ENCODE results near the gene SEL1L2. TPM values are rescaled to one million over a fixed set of nuclear protein-coding genes. Genes with fewer than 3 reads are reported as not detected.
A peak's percentile ranks its signal among the peaks of the same experiment; 100 is the strongest.

The SEL1L2 gene
- total and polyA plus RNA-seq, 7 donors, result 0.16 to 3.3 TPM; not detected in 5

DNA sequence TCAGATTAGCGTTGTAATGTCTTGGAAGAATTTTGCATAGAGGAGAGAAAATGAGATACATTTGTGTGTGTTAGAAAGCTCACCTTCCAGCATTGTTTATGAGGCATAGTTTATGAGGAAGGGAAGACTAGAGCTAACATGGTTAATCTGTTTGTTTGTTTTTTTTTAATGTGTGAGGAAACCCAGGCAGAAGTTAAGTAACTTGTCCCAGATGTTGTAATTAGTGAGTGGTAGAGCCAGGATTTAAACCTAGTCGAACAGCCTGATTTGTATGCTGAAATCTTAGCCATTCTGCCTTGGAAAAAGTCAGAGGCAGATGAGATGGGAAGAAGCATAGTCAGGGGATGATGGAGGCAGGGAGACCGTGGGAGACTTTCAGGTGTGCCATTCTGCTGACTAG, 176.5 kb downstream of the SEL1L2 start:
- no peak overlapping the region for H3K4me3 ChIP-seq
- H3K36me3 ChIP-seq, result peaks cover 30 to 99% (median 69%) of the 10 kb centered on the region in 4 donors
- H3K9me3 ChIP-seq, result no peaks in the 10 kb centered on the region
- H3K4me1 ChIP-seq, result no peaks in the 10 kb centered on the region
- H3K27ac ChIP-seq, result no peak overlapping the region
- H3K27me3 ChIP-seq, result no peaks in the 10 kb centered on the region
- intact Hi-C loops (cut with DNase I), result loop anchor here (1.0 kb wide), 1 partner anchor 11 kb away; no protein-coding TSS in a partner anchor
- no peak for DNase-seq
- WGBS, 2 donors, result 64 to 68% methylated on average over 3 of the region's 3 CpGs
- TF ChIP-seq, protein P1, sequence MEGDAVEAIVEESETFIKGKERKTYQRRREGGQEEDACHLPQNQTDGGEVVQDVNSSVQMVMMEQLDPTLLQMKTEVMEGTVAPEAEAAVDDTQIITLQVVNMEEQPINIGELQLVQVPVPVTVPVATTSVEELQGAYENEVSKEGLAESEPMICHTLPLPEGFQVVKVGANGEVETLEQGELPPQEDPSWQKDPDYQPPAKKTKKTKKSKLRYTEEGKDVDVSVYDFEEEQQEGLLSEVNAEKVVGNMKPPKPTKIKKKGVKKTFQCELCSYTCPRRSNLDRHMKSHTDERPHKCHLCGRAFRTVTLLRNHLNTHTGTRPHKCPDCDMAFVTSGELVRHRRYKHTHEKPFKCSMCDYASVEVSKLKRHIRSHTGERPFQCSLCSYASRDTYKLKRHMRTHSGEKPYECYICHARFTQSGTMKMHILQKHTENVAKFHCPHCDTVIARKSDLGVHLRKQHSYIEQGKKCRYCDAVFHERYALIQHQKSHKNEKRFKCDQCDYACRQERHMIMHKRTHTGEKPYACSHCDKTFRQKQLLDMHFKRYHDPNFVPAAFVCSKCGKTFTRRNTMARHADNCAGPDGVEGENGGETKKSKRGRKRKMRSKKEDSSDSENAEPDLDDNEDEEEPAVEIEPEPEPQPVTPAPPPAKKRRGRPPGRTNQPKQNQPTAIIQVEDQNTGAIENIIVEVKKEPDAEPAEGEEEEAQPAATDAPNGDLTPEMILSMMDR (IDR thresholded peaks at IDR 0.05), result no peak

DNA sequence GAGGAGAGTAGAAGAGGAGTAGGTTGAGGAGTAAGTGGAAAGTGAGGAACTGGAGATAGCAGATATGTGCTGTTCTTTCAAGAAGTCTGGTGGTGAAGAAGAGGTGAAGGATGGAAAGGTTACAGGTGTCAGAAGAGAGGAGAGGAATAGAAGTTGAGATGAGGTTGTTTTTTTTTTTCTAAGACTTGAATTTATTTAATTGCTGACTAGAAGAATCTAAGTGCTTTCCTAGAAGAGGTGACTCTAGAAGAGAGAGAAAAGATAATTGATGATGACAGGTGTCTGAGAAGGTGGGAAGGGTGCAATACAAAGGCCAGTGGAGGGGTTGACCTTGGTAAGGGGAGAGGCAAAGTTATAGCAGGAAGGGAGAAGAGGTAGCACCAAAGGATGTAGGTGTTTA, 180.0 kb downstream of the SEL1L2 start:
- H3K27ac ChIP-seq, result no peak overlapping the region
- TF ChIP-seq POLR2AphosphoS5 (IDR thresholded peaks at IDR 0.05), result no peak
- TF ChIP-seq, protein P1 (IDR thresholded peaks at IDR 0.05), result no peak
- TF ChIP-seq EP300 (IDR thresholded peaks at IDR 0.05), result no peak
- TF ChIP-seq POLR2A (IDR thresholded peaks at IDR 0.05), result no peak
- intact Hi-C loops (cut with DNase I), result no loop called here
- no peaks in the 10 kb centered on the region for H3K27me3 ChIP-seq
- H3K4me3 ChIP-seq, result no peak overlapping the region
- peaks cover 30 to 88% (median 56%) of the 10 kb centered on the region in 4 donors for H3K36me3 ChIP-seq
- DNase-seq, result no peak
- H3K4me1 ChIP-seq, result no peaks in the 10 kb centered on the region
- H3K9me3 ChIP-seq, result no peaks in the 10 kb centered on the region

DNA sequence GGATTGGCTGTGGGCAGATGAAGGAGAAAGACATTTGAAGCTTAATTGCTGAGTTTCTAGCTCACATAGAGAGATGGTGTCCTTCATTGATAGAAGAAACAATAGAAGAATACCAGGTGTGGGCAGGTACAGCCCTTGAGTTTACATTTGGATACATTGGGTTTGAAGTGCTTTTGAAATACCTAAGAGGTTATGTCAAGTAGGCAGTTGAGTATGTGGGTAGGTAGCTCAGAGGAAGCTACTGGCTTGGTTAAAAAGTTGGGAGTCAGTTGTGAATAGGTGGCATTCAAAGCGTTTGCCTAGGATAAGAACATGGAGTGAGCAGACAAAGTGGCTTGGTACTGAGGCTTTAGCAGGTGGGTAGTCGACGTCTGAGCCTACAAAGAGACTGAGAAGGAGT, 180.6 kb downstream of the SEL1L2 start:
- Histone ChIP-seq H3K36me3 (peaks cover 30 to 88% (median 56%) of the 10 kb centered on the region in 4 donors), H3K27ac (no peak overlapping the region)
- no peak for DNase-seq

DNA sequence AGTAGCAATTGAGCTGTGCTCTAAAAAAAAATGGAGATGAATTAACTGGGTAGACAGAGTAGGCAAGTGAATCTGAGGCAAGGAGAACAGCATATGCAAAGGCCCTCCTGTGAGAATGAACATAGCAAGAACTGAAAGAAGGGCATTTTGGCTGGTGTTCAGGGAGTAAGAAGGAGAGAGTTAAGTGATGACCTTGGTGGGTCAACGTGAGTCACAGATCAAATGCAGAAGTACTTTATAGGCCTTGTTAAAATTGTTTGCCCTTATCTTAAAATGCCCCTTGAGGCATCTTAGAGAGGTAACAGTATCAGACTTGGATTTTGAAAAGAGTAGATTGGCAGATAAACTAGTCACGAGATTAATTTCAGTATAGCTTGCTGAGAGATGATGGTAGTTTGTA, 181.0 kb downstream of the SEL1L2 start:
- Histone ChIP-seq H3K4me3 (no peak overlapping the region), H3K9me3 (no peaks in the 10 kb centered on the region), H3K4me1 (no peaks in the 10 kb centered on the region), H3K36me3 (peaks cover 25 to 88% (median 55%) of the 10 kb centered on the region in 4 donors), H3K27ac (no peak overlapping the region), H3K27me3 (no peaks in the 10 kb centered on the region)
- TF ChIP-seq POLR2A (IDR thresholded peaks at IDR 0.05) (no peak), POLR2AphosphoS5 (IDR thresholded peaks at IDR 0.05) (no peak), EP300 (IDR thresholded peaks at IDR 0.05) (no peak)
- TF ChIP-seq, protein P1 (IDR thresholded peaks at IDR 0.05), result no peak
- DNase-seq, result no peak
- WGBS, 2 donors, result 73 to 89% methylated on average over 2 of the region's 2 CpGs
- intact Hi-C loops (cut with DNase I), result no loop called here

More for the DNA sequence above, 180.6 kb downstream of the SEL1L2 start:
- Histone ChIP-seq H3K9me3 (no peaks in the 10 kb centered on the region), H3K27me3 (no peaks in the 10 kb centered on the region), H3K4me1 (no peaks in the 10 kb centered on the region), H3K4me3 (no peak overlapping the region)
- TF ChIP-seq POLR2AphosphoS5 (IDR thresholded peaks at IDR 0.05) (no peak), POLR2A (IDR thresholded peaks at IDR 0.05) (no peak), EP300 (IDR thresholded peaks at IDR 0.05) (no peak)
- TF ChIP-seq, protein P1 (IDR thresholded peaks at IDR 0.05), result no peak
- intact Hi-C loops (cut with DNase I), result no loop called here
- WGBS, 2 donors, result 94 to 97% methylated on average over 3 of the region's 3 CpGs

DNA sequence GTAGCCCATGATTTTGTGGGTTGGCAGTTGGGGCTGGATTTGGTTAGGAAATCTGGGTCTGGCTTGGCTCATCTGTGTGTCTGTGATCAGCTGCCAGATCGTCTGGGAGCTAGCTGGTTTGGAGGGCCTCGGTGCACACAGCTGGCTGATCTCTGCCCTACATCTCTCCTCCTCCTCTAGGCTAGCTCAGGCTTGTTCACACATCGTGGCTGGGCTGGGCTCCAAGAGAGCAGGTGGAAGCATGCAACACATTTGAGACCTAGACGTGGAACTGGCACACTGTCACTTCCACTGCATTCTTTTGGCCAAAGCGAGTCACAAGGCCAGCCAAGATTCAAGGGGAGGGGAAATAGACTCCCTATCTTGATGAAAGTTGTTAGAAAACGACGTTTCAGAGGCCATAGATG, 189.7 kb downstream of the SEL1L2 start:
- DNase-seq, result peak; percentile 96

More for the DNA sequence above, 189.7 kb downstream of the SEL1L2 start:
- Histone ChIP-seq H3K36me3 (peaks cover 5 to 86% (median 33%) of the 10 kb centered on the region in 4 donors), H3K4me1 (peaks cover 0 to 24% (median 21%) of the 10 kb centered on the region in 4 donors), H3K4me3 (no peak overlapping the region), H3K27ac (peak overlapping the region; percentile 41 to 67 (median 54)), H3K27me3 (no peaks in the 10 kb centered on the region), H3K9me3 (no peaks in the 10 kb centered on the region)
- intact Hi-C loops (cut with DNase I), result no loop called here
- WGBS, 2 donors, result 18 to 45% methylated on average over 7 of the region's 7 CpGs
- TF ChIP-seq, protein P1 (IDR thresholded peaks at IDR 0.05), result no peak
- TF ChIP-seq EP300 (IDR thresholded peaks at IDR 0.05) (no peak), POLR2A (IDR thresholded peaks at IDR 0.05) (no peak), POLR2AphosphoS5 (IDR thresholded peaks at IDR 0.05) (peak in 3 of 4 donors; percentile 46 to 72 (median 61))

All from sigmoid colon (tissue), 7 donors.